Measurements from ENCODE around the gene ETNPPL. TPM values are rescaled to one million over a fixed set of nuclear protein-coding genes. Genes with fewer than 3 reads are reported as not detected.

Gene ETNPPL
- total RNA-seq, 4 donors from 2014 or later, result not detected

GRCh38 chr4:108787724-108788123 lies 24.9 kb upstream of the ETNPPL start:
- Histone ChIP-seq H3K27ac (no peak overlapping the region), H3K27me3 (no peaks in the 10 kb centered on the region), H3K9me3 (no peaks in the 10 kb centered on the region), H3K36me3 (no peaks in the 10 kb centered on the region), H3K4me1 (no peaks in the 10 kb centered on the region), H3K4me3 (no peak overlapping the region)
- whole genome bisulfite sequencing, result 94% methylated on average over 16 of the region's 16 CpGs
- TF ChIP-seq POLR2A (IDR thresholded peaks at IDR 0.05) (no peak), POLR2AphosphoS5 (IDR thresholded peaks at IDR 0.05) (no peak), EP300 (IDR thresholded peaks at IDR 0.05) (no peak), CTCF (IDR thresholded peaks at IDR 0.05) (no peak)
- no peak for DNase-seq (ENCODE audit: low spot score in 2 of 2)

DNA sequence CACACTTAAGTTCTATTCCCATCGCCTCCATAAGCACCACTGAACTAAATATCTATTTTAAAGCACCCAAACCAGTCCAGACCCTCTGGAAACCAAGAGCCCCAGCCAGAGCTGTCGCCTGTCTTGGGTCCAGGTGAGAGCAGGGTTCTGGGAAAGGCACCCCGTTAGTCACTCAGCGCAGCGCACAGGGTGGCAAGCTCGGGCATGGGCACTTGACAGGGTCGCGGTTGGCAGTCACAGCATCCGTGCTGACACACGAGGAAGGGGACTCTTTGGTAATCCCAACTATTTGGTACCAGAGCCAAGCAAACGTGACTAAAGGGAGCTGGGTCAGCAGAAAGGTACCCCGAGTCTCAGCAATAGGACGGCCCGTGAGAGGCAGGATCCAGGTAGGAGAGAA lies 24.3 kb upstream of the ETNPPL start:
- TF ChIP-seq CTCF (IDR thresholded peaks at IDR 0.05) (no peak), POLR2AphosphoS5 (IDR thresholded peaks at IDR 0.05) (no peak), EP300 (IDR thresholded peaks at IDR 0.05) (no peak), POLR2A (IDR thresholded peaks at IDR 0.05) (no peak)
- no peaks in the 10 kb centered on the region for H3K4me1 ChIP-seq
- H3K9me3 ChIP-seq, result no peaks in the 10 kb centered on the region
- no peak overlapping the region for H3K27ac ChIP-seq
- no peak overlapping the region for H3K4me3 ChIP-seq
- no peaks in the 10 kb centered on the region for H3K36me3 ChIP-seq
- no peak for DNase-seq (ENCODE audit: low spot score in 2 of 2)
- H3K27me3 ChIP-seq, result no peaks in the 10 kb centered on the region
- WGBS, result 94% methylated on average over 14 of the region's 14 CpGs

DNA sequence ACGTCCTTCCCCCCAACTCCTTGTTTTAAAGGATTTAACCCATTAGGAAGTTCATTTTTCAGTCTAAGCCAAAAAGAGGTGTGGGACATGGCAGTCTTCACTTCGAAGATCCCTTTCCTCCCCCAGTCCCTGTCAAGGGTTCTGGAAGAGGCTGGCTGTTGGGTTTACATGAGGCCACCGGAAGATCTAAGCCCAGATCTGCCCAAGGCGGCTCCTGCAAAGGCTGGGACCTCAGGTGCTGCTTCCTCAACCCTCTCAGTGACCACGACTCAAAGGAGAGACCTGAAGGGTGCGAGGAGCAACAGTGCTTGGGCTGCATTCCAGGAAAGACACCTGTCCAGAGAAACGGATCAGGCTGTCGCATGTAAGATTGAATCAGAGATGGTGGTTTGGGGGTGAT lies 23.5 kb upstream of the ETNPPL start:
- TF ChIP-seq CTCF (IDR thresholded peaks at IDR 0.05), result no peak
- TF ChIP-seq EP300 (IDR thresholded peaks at IDR 0.05), result no peak
- TF ChIP-seq POLR2AphosphoS5 (IDR thresholded peaks at IDR 0.05), result no peak
- TF ChIP-seq POLR2A (IDR thresholded peaks at IDR 0.05), result no peak
- Histone ChIP-seq H3K4me1 (no peaks in the 10 kb centered on the region), H3K27ac (no peak overlapping the region), H3K27me3 (no peaks in the 10 kb centered on the region), H3K4me3 (no peak overlapping the region), H3K36me3 (no peaks in the 10 kb centered on the region), H3K9me3 (no peaks in the 10 kb centered on the region)
- WGBS, result 86% methylated on average over 8 of the region's 8 CpGs
- no peak for DNase-seq (ENCODE audit: low spot score in 2 of 2)

GRCh38 chr4:108783665-108784463 lies 21.0 kb upstream of the ETNPPL start:
- Histone ChIP-seq H3K4me1 (no peaks in the 10 kb centered on the region), H3K36me3 (no peaks in the 10 kb centered on the region), H3K27me3 (no peaks in the 10 kb centered on the region), H3K4me3 (no peak overlapping the region), H3K9me3 (no peaks in the 10 kb centered on the region), H3K27ac (no peak overlapping the region)
- WGBS, result 60% methylated on average over 3 of the region's 3 CpGs
- DNase-seq (ENCODE audit: low spot score in 2 of 2), result no peak
- TF ChIP-seq POLR2A (IDR thresholded peaks at IDR 0.05), result no peak
- no peak for TF ChIP-seq CTCF (IDR thresholded peaks at IDR 0.05)
- no peak for TF ChIP-seq POLR2AphosphoS5 (IDR thresholded peaks at IDR 0.05)
- no peak for TF ChIP-seq EP300 (IDR thresholded peaks at IDR 0.05)

GRCh38 chr4:108779958-108780357 lies 17.1 kb upstream of the ETNPPL start:
- Histone ChIP-seq H3K27me3 (no peaks in the 10 kb centered on the region), H3K4me3 (no peak overlapping the region), H3K9me3 (no peaks in the 10 kb centered on the region), H3K36me3 (no peaks in the 10 kb centered on the region), H3K27ac (no peak overlapping the region), H3K4me1 (peaks cover under 1% of the 10 kb centered on the region)
- TF ChIP-seq POLR2AphosphoS5 (IDR thresholded peaks at IDR 0.05) (no peak), EP300 (IDR thresholded peaks at IDR 0.05) (no peak), POLR2A (IDR thresholded peaks at IDR 0.05) (no peak), CTCF (IDR thresholded peaks at IDR 0.05) (no peak)
- DNase-seq (ENCODE audit: low spot score in 2 of 2), result no peak
